PC-9 (cell line): ENCODE results near the gene STEEP1.

ENCODE experiments used
- EZH2 ChIP-seq: fragments of 200-600 bp; sonication (generic); IDR thresholded peaks from 2 replicates; pipeline ENCODE4 v1.8.0; 2017; ENCODE audit warnings: antibody characterized with exemption, low read depth
- TF ChIP-seq, protein P1 (sequence below): fragments of 200-600 bp; sonication (generic); conservative IDR thresholded peaks from 2 replicates; pipeline ENCODE4 v1.6.1; 2017; ENCODE audit warnings: mixed run types, antibody characterized with exemption, mild to moderate bottlenecking, moderate library complexity

DNA sequence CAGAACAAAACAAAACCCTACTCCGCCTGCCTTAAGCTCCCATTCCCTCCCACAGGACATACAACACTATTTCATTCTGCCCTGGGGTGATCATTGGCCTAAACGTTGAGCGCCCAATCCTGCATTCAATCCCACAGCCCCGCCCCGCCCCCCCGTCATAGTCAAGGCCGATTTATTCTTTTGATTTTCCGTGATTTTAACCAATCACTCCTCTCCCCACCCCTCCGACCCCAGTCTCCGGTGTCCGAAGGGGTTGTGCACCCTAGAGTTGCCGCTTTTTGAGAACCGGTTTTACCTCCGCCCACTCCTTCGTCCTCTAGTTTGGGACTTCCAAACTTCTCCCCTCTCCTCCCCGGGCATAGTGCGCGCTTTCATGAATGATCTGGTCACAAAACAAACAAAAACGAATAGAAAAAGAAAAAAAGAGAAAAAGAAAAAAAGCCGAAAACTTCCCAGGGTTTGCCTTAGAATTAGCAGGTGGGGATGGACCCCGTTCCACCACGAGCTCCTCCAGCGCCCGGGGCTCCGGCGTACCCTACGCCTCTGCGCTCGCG lies 8.7 kb upstream of the STEEP1 start:
- TF ChIP-seq EZH2: no peak
- TF ChIP-seq, protein P1, sequence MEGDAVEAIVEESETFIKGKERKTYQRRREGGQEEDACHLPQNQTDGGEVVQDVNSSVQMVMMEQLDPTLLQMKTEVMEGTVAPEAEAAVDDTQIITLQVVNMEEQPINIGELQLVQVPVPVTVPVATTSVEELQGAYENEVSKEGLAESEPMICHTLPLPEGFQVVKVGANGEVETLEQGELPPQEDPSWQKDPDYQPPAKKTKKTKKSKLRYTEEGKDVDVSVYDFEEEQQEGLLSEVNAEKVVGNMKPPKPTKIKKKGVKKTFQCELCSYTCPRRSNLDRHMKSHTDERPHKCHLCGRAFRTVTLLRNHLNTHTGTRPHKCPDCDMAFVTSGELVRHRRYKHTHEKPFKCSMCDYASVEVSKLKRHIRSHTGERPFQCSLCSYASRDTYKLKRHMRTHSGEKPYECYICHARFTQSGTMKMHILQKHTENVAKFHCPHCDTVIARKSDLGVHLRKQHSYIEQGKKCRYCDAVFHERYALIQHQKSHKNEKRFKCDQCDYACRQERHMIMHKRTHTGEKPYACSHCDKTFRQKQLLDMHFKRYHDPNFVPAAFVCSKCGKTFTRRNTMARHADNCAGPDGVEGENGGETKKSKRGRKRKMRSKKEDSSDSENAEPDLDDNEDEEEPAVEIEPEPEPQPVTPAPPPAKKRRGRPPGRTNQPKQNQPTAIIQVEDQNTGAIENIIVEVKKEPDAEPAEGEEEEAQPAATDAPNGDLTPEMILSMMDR: no peak
